ENCODE measurements around the gene HAVCR2.

The HAVCR2 gene

DNA sequence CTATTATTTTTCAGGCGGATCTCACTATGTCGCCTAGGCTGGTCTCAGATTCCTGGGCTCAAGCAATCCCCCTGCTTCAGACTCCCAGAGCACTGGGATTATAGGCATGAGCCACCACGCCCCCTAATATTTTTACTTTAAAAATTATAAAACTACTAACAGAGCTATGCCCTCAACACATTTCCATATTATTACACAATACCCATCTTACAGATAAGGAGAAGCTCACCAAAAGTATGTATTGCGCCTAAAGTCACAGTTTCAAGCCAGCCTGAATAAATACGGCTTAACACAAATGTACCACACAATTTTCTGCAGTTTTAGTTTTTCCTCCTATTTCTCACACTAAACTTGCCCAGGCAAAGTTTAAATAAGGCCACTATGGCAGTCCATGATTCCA lies 40.1 kb downstream of the HAVCR2 start:
- no peaks in the 10 kb centered on the region for H3K36me3 ChIP-seq (ENCODE audit: insufficient read depth, low read length)
- no peaks in the 10 kb centered on the region for H3K9me3 ChIP-seq (ENCODE audit: insufficient read depth, low read length, severe bottlenecking)
- no peaks in the 10 kb centered on the region for H3K79me2 ChIP-seq (ENCODE audit: insufficient read depth, low read length)
- DNase-seq: no peak
- H3K4me2 ChIP-seq (ENCODE audit: insufficient read depth, low read length): no peak overlapping the region
- H4K20me1 ChIP-seq (ENCODE audit: insufficient read depth, low read length): no peaks in the 10 kb centered on the region
- ATAC-seq (ENCODE audit: insufficient read depth, low read depth): no peak
- TF ChIP-seq, protein P1, sequence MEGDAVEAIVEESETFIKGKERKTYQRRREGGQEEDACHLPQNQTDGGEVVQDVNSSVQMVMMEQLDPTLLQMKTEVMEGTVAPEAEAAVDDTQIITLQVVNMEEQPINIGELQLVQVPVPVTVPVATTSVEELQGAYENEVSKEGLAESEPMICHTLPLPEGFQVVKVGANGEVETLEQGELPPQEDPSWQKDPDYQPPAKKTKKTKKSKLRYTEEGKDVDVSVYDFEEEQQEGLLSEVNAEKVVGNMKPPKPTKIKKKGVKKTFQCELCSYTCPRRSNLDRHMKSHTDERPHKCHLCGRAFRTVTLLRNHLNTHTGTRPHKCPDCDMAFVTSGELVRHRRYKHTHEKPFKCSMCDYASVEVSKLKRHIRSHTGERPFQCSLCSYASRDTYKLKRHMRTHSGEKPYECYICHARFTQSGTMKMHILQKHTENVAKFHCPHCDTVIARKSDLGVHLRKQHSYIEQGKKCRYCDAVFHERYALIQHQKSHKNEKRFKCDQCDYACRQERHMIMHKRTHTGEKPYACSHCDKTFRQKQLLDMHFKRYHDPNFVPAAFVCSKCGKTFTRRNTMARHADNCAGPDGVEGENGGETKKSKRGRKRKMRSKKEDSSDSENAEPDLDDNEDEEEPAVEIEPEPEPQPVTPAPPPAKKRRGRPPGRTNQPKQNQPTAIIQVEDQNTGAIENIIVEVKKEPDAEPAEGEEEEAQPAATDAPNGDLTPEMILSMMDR (IDR thresholded peaks at IDR 0.05; ENCODE audit: borderline replicate concordance, extremely low read depth, low read length, poor library complexity, severe bottlenecking): no peak
- no peak for TF ChIP-seq EZH2 (IDR thresholded peaks at IDR 0.05; ENCODE audit: borderline replicate concordance, low read depth, low read length, severe bottlenecking)
- H3K4me1 ChIP-seq (ENCODE audit: insufficient read depth, low read length): no peaks in the 10 kb centered on the region
- no peak overlapping the region for H3K9ac ChIP-seq (ENCODE audit: low read depth, low read length)
- H2AFZ ChIP-seq (ENCODE audit: low read depth, low read length): no peak overlapping the region
- H3K27me3 ChIP-seq (ENCODE audit: insufficient read depth, low read length, poor library complexity): peaks cover 6% of the 10 kb centered on the region
- H3K4me3 ChIP-seq (ENCODE audit: low read depth in 1 of 2, low read length in 2 of 2): no peak overlapping the region
- H3K27ac ChIP-seq (ENCODE audit: low read length): no peak overlapping the region

GRCh38 chr5:157068339-157068738 lies 40.5 kb downstream of the HAVCR2 start:
- peaks cover 6% of the 10 kb centered on the region for H3K27me3 ChIP-seq (ENCODE audit: insufficient read depth, low read length, poor library complexity)
- H3K4me1 ChIP-seq (ENCODE audit: insufficient read depth, low read length): no peaks in the 10 kb centered on the region
- H4K20me1 ChIP-seq (ENCODE audit: insufficient read depth, low read length): no peaks in the 10 kb centered on the region
- no peak overlapping the region for H3K4me3 ChIP-seq (ENCODE audit: low read depth in 1 of 2, low read length in 2 of 2)
- H3K9ac ChIP-seq (ENCODE audit: low read depth, low read length): no peak overlapping the region
- H3K27ac ChIP-seq (ENCODE audit: low read length): no peak overlapping the region
- H3K36me3 ChIP-seq (ENCODE audit: insufficient read depth, low read length): no peaks in the 10 kb centered on the region
- H2AFZ ChIP-seq (ENCODE audit: low read depth, low read length): no peak overlapping the region
- DNase-seq: no peak
- no peak for TF ChIP-seq EZH2 (IDR thresholded peaks at IDR 0.05; ENCODE audit: borderline replicate concordance, low read depth, low read length, severe bottlenecking)
- TF ChIP-seq, protein P1 (IDR thresholded peaks at IDR 0.05; ENCODE audit: borderline replicate concordance, extremely low read depth, low read length, poor library complexity, severe bottlenecking): no peak
- no peak for ATAC-seq (ENCODE audit: insufficient read depth, low read depth)
- no peaks in the 10 kb centered on the region for H3K79me2 ChIP-seq (ENCODE audit: insufficient read depth, low read length)
- H3K9me3 ChIP-seq (ENCODE audit: insufficient read depth, low read length, severe bottlenecking): no peaks in the 10 kb centered on the region
- H3K4me2 ChIP-seq (ENCODE audit: insufficient read depth, low read length): no peak overlapping the region

- no peaks in the 10 kb centered on the region for H3K9me3 ChIP-seq (ENCODE audit: insufficient read depth, low read length, severe bottlenecking)
- H2AFZ ChIP-seq (ENCODE audit: low read depth, low read length): no peak overlapping the region
- no peaks in the 10 kb centered on the region for H4K20me1 ChIP-seq (ENCODE audit: insufficient read depth, low read length)
- H3K9ac ChIP-seq (ENCODE audit: low read depth, low read length): no peak overlapping the region
- TF ChIP-seq, protein P1 (IDR thresholded peaks at IDR 0.05; ENCODE audit: borderline replicate concordance, extremely low read depth, low read length, poor library complexity, severe bottlenecking): no peak
- H3K79me2 ChIP-seq (ENCODE audit: insufficient read depth, low read length): no peaks in the 10 kb centered on the region
- peaks cover 3% of the 10 kb centered on the region for H3K27me3 ChIP-seq (ENCODE audit: insufficient read depth, low read length, poor library complexity)
- ATAC-seq (ENCODE audit: insufficient read depth, low read depth) (no peak), DNase-seq (no peak)
- no peaks in the 10 kb centered on the region for H3K4me1 ChIP-seq (ENCODE audit: insufficient read depth, low read length)
- no peak overlapping the region for H3K27ac ChIP-seq (ENCODE audit: low read length)
- H3K36me3 ChIP-seq (ENCODE audit: insufficient read depth, low read length): no peaks in the 10 kb centered on the region
- no peak overlapping the region for H3K4me3 ChIP-seq (ENCODE audit: low read depth in 1 of 2, low read length in 2 of 2)
- H3K4me2 ChIP-seq (ENCODE audit: insufficient read depth, low read length): no peak overlapping the region
Measured at GRCh38 chr5:157067005-157067404, 41.8 kb downstream of the HAVCR2 start.

- Histone ChIP-seq H3K4me2 (ENCODE audit: insufficient read depth, low read length) (no peak overlapping the region), H3K79me2 (ENCODE audit: insufficient read depth, low read length) (no peaks in the 10 kb centered on the region), H2AFZ (ENCODE audit: low read depth, low read length) (no peak overlapping the region), H3K27ac (ENCODE audit: low read length) (no peak overlapping the region), H3K9ac (ENCODE audit: low read depth, low read length) (no peak overlapping the region), H3K36me3 (ENCODE audit: insufficient read depth, low read length) (no peaks in the 10 kb centered on the region), H3K4me3 (ENCODE audit: low read depth in 1 of 2, low read length in 2 of 2) (no peak overlapping the region), H3K27me3 (ENCODE audit: insufficient read depth, low read length, poor library complexity) (peaks cover 3% of the 10 kb centered on the region), H4K20me1 (ENCODE audit: insufficient read depth, low read length) (no peaks in the 10 kb centered on the region), H3K9me3 (ENCODE audit: insufficient read depth, low read length, severe bottlenecking) (no peaks in the 10 kb centered on the region), H3K4me1 (ENCODE audit: insufficient read depth, low read length) (no peaks in the 10 kb centered on the region)
- TF ChIP-seq, protein P1 (IDR thresholded peaks at IDR 0.05; ENCODE audit: borderline replicate concordance, extremely low read depth, low read length, poor library complexity, severe bottlenecking): no peak
- TF ChIP-seq EZH2 (IDR thresholded peaks at IDR 0.05; ENCODE audit: borderline replicate concordance, low read depth, low read length, severe bottlenecking): no peak
- DNase-seq (no peak), ATAC-seq (ENCODE audit: insufficient read depth, low read depth) (no peak)
Measured at GRCh38 chr5:157066080-157066479, 42.8 kb downstream of the HAVCR2 start.
